Measurements from ENCODE around the gene HOXC11.

GRCh38 chr12:53980104-53980801 lies 7.3 kb downstream of the HOXC11 start:
- no peak for TF ChIP-seq CTCF (IDR thresholded peaks at IDR 0.05)
- TF ChIP-seq POLR2A (IDR thresholded peaks at IDR 0.05) = no peak
- TF ChIP-seq POLR2AphosphoS5 (IDR thresholded peaks at IDR 0.05) = no peak

Measured in gastroesophageal sphincter (tissue), 3 donors.